Central memory CD8-positive, alpha-beta T cell (primary cell): ENCODE data around the gene GBF1.

Experiments used
- ATAC-seq: fragments of 150-1000 bp; cut with Tn5 transposase; replicated peaks from 2 replicates; pipeline ENCODE4 v1.10.0; 2022; ENCODE audit warnings: mild to moderate bottlenecking, moderate FRiP score, moderate number of reproducible peaks; ENCODE audit not compliant: poor library complexity, severe bottlenecking; ENCODE audit errors: extremely low read depth
- DNase-seq, 2 donors: peaks; one replicate each; pipeline ENCODE4 v3.0.0; 2021; ENCODE audit warnings: low spot score in 2 of 2
- H3K27ac Mint-ChIP-seq: one replicate; pipeline ENCODE4 v1.8.0; 2022; ENCODE audit warnings: low read depth, mild to moderate bottlenecking, moderate library complexity, mixed read lengths
- H3K27me3 Mint-ChIP-seq: one replicate; pipeline ENCODE4 v1.8.0; 2022; ENCODE audit warnings: mixed read lengths
- H3K36me3 Mint-ChIP-seq: one replicate; pipeline ENCODE4 v1.8.0; 2022; ENCODE audit warnings: mild to moderate bottlenecking, moderate library complexity, mixed read lengths; ENCODE audit not compliant: insufficient read depth
- H3K4me1 Mint-ChIP-seq: one replicate; pipeline ENCODE4 v1.8.0; 2022; ENCODE audit warnings: mixed read lengths
- H3K4me3 Mint-ChIP-seq: one replicate; pipeline ENCODE4 v1.8.0; 2022; ENCODE audit warnings: mild to moderate bottlenecking, moderate library complexity, mixed read lengths
- H3K9me3 Mint-ChIP-seq: one replicate; pipeline ENCODE4 v1.8.0; 2022; ENCODE audit warnings: mixed read lengths

The GBF1 gene

GRCh38 chr10:102406815-102407214 is 161.5 kb downstream of the GBF1 start:
- Mint-ChIP-seq H3K9me3 (no peaks in the 10 kb centered on the region), H3K27ac (peak overlapping the region; percentile 67), H3K4me1 (peaks cover 22% of the 10 kb centered on the region), H3K36me3 (peaks cover 35% of the 10 kb centered on the region), H3K27me3 (peaks cover 43% of the 10 kb centered on the region), H3K4me3 (peak overlapping the region; percentile 27)
- DNase-seq (no peak), ATAC-seq (no peak)

GRCh38 chr10:102407425-102408130 is 162.2 kb downstream of the GBF1 start:
- peak overlapping the region; percentile 55 for H3K4me3 Mint-ChIP-seq
- H3K27ac Mint-ChIP-seq: no peak overlapping the region
- peaks cover 30% of the 10 kb centered on the region for H3K36me3 Mint-ChIP-seq
- no peaks in the 10 kb centered on the region for H3K9me3 Mint-ChIP-seq
- H3K4me1 Mint-ChIP-seq: peaks cover 22% of the 10 kb centered on the region
- peaks cover 51% of the 10 kb centered on the region for H3K27me3 Mint-ChIP-seq
- no peak for ATAC-seq
- DNase-seq: no peak

GRCh38 chr10:102408131-102408727 is 162.9 kb downstream of the GBF1 start:
- ATAC-seq: no peak
- Mint-ChIP-seq H3K36me3 (peaks cover 29% of the 10 kb centered on the region), H3K27ac (no peak overlapping the region)

GRCh38 chr10:102408728-102409603 is 163.6 kb downstream of the GBF1 start:
- Mint-ChIP-seq H3K9me3 (no peaks in the 10 kb centered on the region), H3K4me1 (peaks cover 22% of the 10 kb centered on the region), H3K36me3 (peaks cover 26% of the 10 kb centered on the region), H3K27ac (no peak overlapping the region), H3K27me3 (peaks cover 61% of the 10 kb centered on the region), H3K4me3 (peak overlapping the region; percentile 70)
- DNase-seq: no peak
- ATAC-seq: peak; percentile 35

More at GRCh38 chr10:102408131-102408727, 162.9 kb downstream of the GBF1 start:
- H3K4me1 Mint-ChIP-seq: peaks cover 22% of the 10 kb centered on the region
- DNase-seq: no peak
- H3K9me3 Mint-ChIP-seq: no peaks in the 10 kb centered on the region
- H3K27me3 Mint-ChIP-seq: peaks cover 58% of the 10 kb centered on the region
- peak overlapping the region; percentile 55 for H3K4me3 Mint-ChIP-seq

GRCh38 chr10:102409604-102410428 is 164.5 kb downstream of the GBF1 start:
- Mint-ChIP-seq H3K4me3 (peak overlapping the region; percentile 70), H3K4me1 (peaks cover 22% of the 10 kb centered on the region), H3K27ac (no peak overlapping the region), H3K36me3 (peaks cover 23% of the 10 kb centered on the region), H3K9me3 (no peaks in the 10 kb centered on the region), H3K27me3 (peaks cover 70% of the 10 kb centered on the region)
- DNase-seq (no peak), ATAC-seq (no peak)

- DNase-seq (no peak), ATAC-seq (no peak)
- peak overlapping the region; percentile 57 for H3K4me3 Mint-ChIP-seq
- no peaks in the 10 kb centered on the region for H3K9me3 Mint-ChIP-seq
- H3K4me1 Mint-ChIP-seq: peaks cover 22% of the 10 kb centered on the region
- H3K27me3 Mint-ChIP-seq: peaks cover 77% of the 10 kb centered on the region
- peaks cover 17% of the 10 kb centered on the region for H3K36me3 Mint-ChIP-seq
- H3K27ac Mint-ChIP-seq: no peak overlapping the region
These were observed 165.2 kb downstream of the GBF1 start for GRCh38 chr10:102410429-102411073.

GRCh38 chr10:102411341-102412255 is 166.3 kb downstream of the GBF1 start:
- Mint-ChIP-seq H3K27me3 (peaks cover 88% of the 10 kb centered on the region), H3K4me3 (peak overlapping the region; percentile 57), H3K9me3 (no peaks in the 10 kb centered on the region), H3K4me1 (peaks cover 22% of the 10 kb centered on the region), H3K36me3 (peaks cover 11% of the 10 kb centered on the region), H3K27ac (no peak overlapping the region)
- DNase-seq (no peak), ATAC-seq (no peak)

- Mint-ChIP-seq H3K36me3 (peaks cover 14% of the 10 kb centered on the region), H3K9me3 (no peaks in the 10 kb centered on the region), H3K4me1 (peaks cover 22% of the 10 kb centered on the region), H3K27ac (no peak overlapping the region), H3K4me3 (no peak overlapping the region), H3K27me3 (peaks cover 92% of the 10 kb centered on the region)
- ATAC-seq (no peak), DNase-seq (no peak)
These were observed 167.0 kb downstream of the GBF1 start for GRCh38 chr10:102412293-102412692.

GRCh38 chr10:102413053-102413705 is 167.8 kb downstream of the GBF1 start:
- Mint-ChIP-seq H3K36me3 (peaks cover 13% of the 10 kb centered on the region), H3K27me3 (peaks cover 92% of the 10 kb centered on the region), H3K4me3 (no peak overlapping the region), H3K9me3 (no peaks in the 10 kb centered on the region), H3K27ac (no peak overlapping the region), H3K4me1 (peaks cover 20% of the 10 kb centered on the region)
- no peak for DNase-seq
- no peak for ATAC-seq

- no peak overlapping the region for H3K4me3 Mint-ChIP-seq
These were observed 168.7 kb downstream of the GBF1 start for GRCh38 chr10:102413806-102414561.

More at GRCh38 chr10:102413806-102414561, 168.7 kb downstream of the GBF1 start:
- Mint-ChIP-seq H3K36me3 (peaks cover 11% of the 10 kb centered on the region), H3K27me3 (peaks cover 89% of the 10 kb centered on the region), H3K4me1 (peaks cover 16% of the 10 kb centered on the region), H3K9me3 (no peaks in the 10 kb centered on the region), H3K27ac (no peak overlapping the region)
- DNase-seq (no peak), ATAC-seq (no peak)
